DOHH2 (cell line): ENCODE results near the gene HCLS1.

Source experiments
- EZH2phosphoT487 ChIP-seq: fragments of 200-600 bp; sonication (generic); IDR thresholded peaks from 2 replicates; pipeline ENCODE4 v1.6.1; 2017; ENCODE audit warnings: borderline replicate concordance, mild to moderate bottlenecking, antibody characterized with exemption, low read length, moderate library complexity, mixed read lengths
- TF ChIP-seq, protein P1 (sequence below): fragments of 200-600 bp; sonication (generic); IDR thresholded peaks from one replicate; pipeline ENCODE4 v1.5.1; 2014; ENCODE audit warnings: antibody characterized with exemption, mild to moderate bottlenecking, low read depth, low read length; ENCODE audit not compliant: poor library complexity, severe bottlenecking

DNA sequence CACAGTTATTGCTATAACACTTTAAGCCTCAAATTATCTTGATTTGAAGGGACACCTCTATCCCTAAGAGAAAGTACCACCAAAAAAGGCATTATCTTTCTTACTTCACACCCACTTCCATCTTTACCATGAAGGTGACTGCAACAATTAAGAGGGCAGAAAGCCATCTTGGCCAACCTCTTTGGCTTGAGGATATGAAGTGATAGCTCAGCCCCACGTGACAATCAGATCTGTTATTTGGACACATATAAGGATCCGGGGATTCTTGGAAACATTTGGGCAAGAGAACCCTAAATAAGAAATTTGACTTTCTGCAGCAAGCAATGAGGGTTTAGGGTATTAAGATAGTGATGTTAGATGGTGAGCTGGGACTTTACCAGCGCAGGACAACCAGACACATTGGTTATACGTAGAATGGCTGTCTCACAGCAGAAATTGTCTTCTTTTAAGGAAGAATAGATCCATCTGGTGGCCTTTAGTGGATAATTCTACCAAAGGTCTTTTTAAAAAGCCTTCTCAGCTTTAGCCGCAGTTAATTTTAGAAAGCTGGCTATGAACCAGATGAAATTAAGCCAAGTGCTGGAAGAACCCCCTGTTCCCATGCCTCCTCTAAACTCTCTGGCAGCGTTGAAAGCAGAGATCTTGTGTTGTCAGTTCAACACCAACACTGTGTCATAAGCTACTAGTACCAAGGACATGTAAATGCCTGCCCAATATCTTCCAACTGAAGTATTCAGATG lies 12.3 kb downstream of the HCLS1 start:
- TF ChIP-seq, protein P1, sequence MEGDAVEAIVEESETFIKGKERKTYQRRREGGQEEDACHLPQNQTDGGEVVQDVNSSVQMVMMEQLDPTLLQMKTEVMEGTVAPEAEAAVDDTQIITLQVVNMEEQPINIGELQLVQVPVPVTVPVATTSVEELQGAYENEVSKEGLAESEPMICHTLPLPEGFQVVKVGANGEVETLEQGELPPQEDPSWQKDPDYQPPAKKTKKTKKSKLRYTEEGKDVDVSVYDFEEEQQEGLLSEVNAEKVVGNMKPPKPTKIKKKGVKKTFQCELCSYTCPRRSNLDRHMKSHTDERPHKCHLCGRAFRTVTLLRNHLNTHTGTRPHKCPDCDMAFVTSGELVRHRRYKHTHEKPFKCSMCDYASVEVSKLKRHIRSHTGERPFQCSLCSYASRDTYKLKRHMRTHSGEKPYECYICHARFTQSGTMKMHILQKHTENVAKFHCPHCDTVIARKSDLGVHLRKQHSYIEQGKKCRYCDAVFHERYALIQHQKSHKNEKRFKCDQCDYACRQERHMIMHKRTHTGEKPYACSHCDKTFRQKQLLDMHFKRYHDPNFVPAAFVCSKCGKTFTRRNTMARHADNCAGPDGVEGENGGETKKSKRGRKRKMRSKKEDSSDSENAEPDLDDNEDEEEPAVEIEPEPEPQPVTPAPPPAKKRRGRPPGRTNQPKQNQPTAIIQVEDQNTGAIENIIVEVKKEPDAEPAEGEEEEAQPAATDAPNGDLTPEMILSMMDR = no peak
- no peak for TF ChIP-seq EZH2phosphoT487
